ENCODE results near the gene ZG16B. TPM values are rescaled to one million over a fixed set of nuclear protein-coding genes. Genes with fewer than 3 reads are reported as not detected.

Gene ZG16B
- total RNA-seq, 4 donors from 2014 or later = not detected

GRCh38 chr16:2816751-2817339 lies 13.3 kb upstream of the ZG16B start, which contains the start of gene PRSS21:
PRSS21 (plus strand) TSS chr16:2817237; CDS start chr16:2817269, 32 bp downstream.
- no peaks in the 10 kb centered on the region for H3K9me3 ChIP-seq
- WGBS = 64% methylated on average over 8 of the region's 28 CpGs
- H3K27ac ChIP-seq (replicated peaks in 1 of 4) = no peak within 1 kb of the TSS
- H3K4me1 ChIP-seq = peaks cover 0 to 5% (median 0%) of the 10 kb centered on the region in 4 donors
- no peaks in the 10 kb centered on the region for H3K36me3 ChIP-seq
- no peak for DNase-seq (ENCODE audit: extremely low spot score)
- no peak within 1 kb of the TSS for H3K4me3 ChIP-seq
- peaks cover 0 to 90% (median 4%) of the 10 kb centered on the region in 4 donors for H3K27me3 ChIP-seq
- no peak for TF ChIP-seq POLR2AphosphoS5 (IDR thresholded peaks at IDR 0.05)
- TF ChIP-seq CTCF (IDR thresholded peaks at IDR 0.05) = peak in 1 of 3 experiments; percentile 6
- intact Hi-C loops (cut with DNase I) = no loop called here

GRCh38 chr16:2817340-2818271 lies 12.5 kb upstream of the ZG16B start:
- TF ChIP-seq EP300 (IDR thresholded peaks at IDR 0.05) (no peak), POLR2AphosphoS5 (IDR thresholded peaks at IDR 0.05) (no peak)
- Histone ChIP-seq H3K36me3 (no peaks in the 10 kb centered on the region), H3K27ac (replicated peaks in 1 of 4) (no peak overlapping the region), H3K9me3 (no peaks in the 10 kb centered on the region), H3K4me3 (no peak overlapping the region), H3K27me3 (peaks cover 0 to 84% (median 4%) of the 10 kb centered on the region in 4 donors), H3K4me1 (peaks cover 0 to 5% (median 0%) of the 10 kb centered on the region in 4 donors)
- 67% methylated on average over 54 of the region's 68 CpGs for WGBS
- intact Hi-C loops (cut with DNase I) = no loop called here
- DNase-seq (ENCODE audit: extremely low spot score) = no peak

- peaks cover 0 to 5% (median 0%) of the 10 kb centered on the region in 4 donors for H3K4me1 ChIP-seq
- TF ChIP-seq CTCF (IDR thresholded peaks at IDR 0.05) (no peak), POLR2A (IDR thresholded peaks at IDR 0.05; ENCODE audit: low read depth) (no peak)
- peaks cover 0 to 77% (median 4%) of the 10 kb centered on the region in 4 donors for H3K27me3 ChIP-seq
- no peak overlapping the region for H3K27ac ChIP-seq (replicated peaks in 1 of 4)
- no peak for DNase-seq (ENCODE audit: extremely low spot score)
- intact Hi-C loops (cut with DNase I) = no loop called here
- no peaks in the 10 kb centered on the region for H3K9me3 ChIP-seq
- no peak overlapping the region for H3K4me3 ChIP-seq
- 81% methylated on average over 9 of the region's 10 CpGs for WGBS
- H3K36me3 ChIP-seq = no peaks in the 10 kb centered on the region
These were observed 11.7 kb upstream of the ZG16B start for GRCh38 chr16:2818272-2818876.

- Histone ChIP-seq H3K27ac (replicated peaks in 1 of 4) (no peak overlapping the region), H3K27me3 (peaks cover 0 to 68% (median 4%) of the 10 kb centered on the region in 4 donors), H3K36me3 (no peaks in the 10 kb centered on the region), H3K4me3 (no peak overlapping the region), H3K9me3 (no peaks in the 10 kb centered on the region), H3K4me1 (peaks cover 0 to 5% (median 0%) of the 10 kb centered on the region in 4 donors)
- intact Hi-C loops (cut with DNase I) = no loop called here
- 88% methylated on average over 16 of the region's 18 CpGs for WGBS
- no peak for DNase-seq (ENCODE audit: extremely low spot score)
- TF ChIP-seq EP300 (IDR thresholded peaks at IDR 0.05) (no peak), POLR2A (IDR thresholded peaks at IDR 0.05; ENCODE audit: low read depth) (no peak), POLR2AphosphoS5 (IDR thresholded peaks at IDR 0.05) (no peak), CTCF (IDR thresholded peaks at IDR 0.05) (no peak)
These were observed 10.7 kb upstream of the ZG16B start for GRCh38 chr16:2819179-2819938.
